GM06990 (cell line): Measurements from ENCODE around the gene SRR.

Experiments
- DNase-seq: peaks from one replicate; pipeline ENCODE4 v3.0.0-alpha.2; 2011; ENCODE audit not compliant: insufficient read length; ENCODE audit errors: extremely low read depth
- H3K27me3 ChIP-seq: replicated peaks from 2 replicates; pipeline ENCODE4 v1.6.0; 2011; ENCODE audit warnings: low read length; ENCODE audit not compliant: control insufficient read depth, insufficient read depth
- H3K36me3 ChIP-seq: 2 replicates; pipeline ENCODE4 v1.5.1; 2011; ENCODE audit warnings: low read length; ENCODE audit not compliant: control insufficient read depth, insufficient read depth
- H3K4me3 ChIP-seq: replicated peaks from 2 replicates; pipeline ENCODE4 v1.5.1; 2011; ENCODE audit warnings: low read depth, mild to moderate bottlenecking, control low read depth, low read length
- CTCF ChIP-seq: IDR thresholded peaks from 2 replicates; pipeline ENCODE4 v1.5.1; 2011; ENCODE audit warnings: low read length, control low read depth, mild to moderate bottlenecking, inconsistent platforms; ENCODE audit not compliant: insufficient read depth, poor library complexity, severe bottlenecking

The SRR gene

GRCh38 chr17:2317796-2318195 is 14.0 kb downstream of the SRR start:
- H3K27me3 ChIP-seq = no peaks in the 10 kb centered on the region
- H3K36me3 ChIP-seq = peaks cover 4% of the 10 kb centered on the region
- no peak for TF ChIP-seq CTCF
- no peak for DNase-seq
- no peak overlapping the region for H3K4me3 ChIP-seq

GRCh38 chr17:2319051-2319450 is 15.3 kb downstream of the SRR start:
- no peak for DNase-seq
- no peaks in the 10 kb centered on the region for H3K27me3 ChIP-seq
- peaks cover 14% of the 10 kb centered on the region for H3K36me3 ChIP-seq
- TF ChIP-seq CTCF = no peak
- no peak overlapping the region for H3K4me3 ChIP-seq

- H3K36me3 ChIP-seq = peaks cover 24% of the 10 kb centered on the region
- H3K27me3 ChIP-seq = no peaks in the 10 kb centered on the region
- no peak for TF ChIP-seq CTCF
- H3K4me3 ChIP-seq = no peak overlapping the region
- no peak for DNase-seq
Measured at GRCh38 chr17:2321399-2321798, 17.6 kb downstream of the SRR start.

GRCh38 chr17:2323629-2324314 is 20.0 kb downstream of the SRR start:
- DNase-seq = no peak
- Histone ChIP-seq H3K36me3 (peaks cover 30% of the 10 kb centered on the region), H3K27me3 (no peaks in the 10 kb centered on the region), H3K4me3 (no peak overlapping the region)
- no peak for TF ChIP-seq CTCF

- peaks cover 35% of the 10 kb centered on the region for H3K36me3 ChIP-seq
Measured at GRCh38 chr17:2331303-2331702, 27.6 kb downstream of the SRR start.

More at GRCh38 chr17:2331303-2331702, 27.6 kb downstream of the SRR start:
- DNase-seq = no peak
- H3K27me3 ChIP-seq = no peaks in the 10 kb centered on the region
- no peak for TF ChIP-seq CTCF
- no peak overlapping the region for H3K4me3 ChIP-seq
